Measurements from ENCODE around the gene SPATA46.
A peak's percentile ranks its signal among the peaks of the same experiment; 100 is the strongest.
"Not testable (repeated sequence)": the region's sequence is repeated elsewhere in the genome, so short reads cannot be mapped to it uniquely, and the experiment has no call there.

The SPATA46 gene

GRCh38 chr1:162357681-162358266, 18.9 kb downstream of the SPATA46 start:
- no peak for DNase-seq

- DNase-seq, result no peak
Measured at GRCh38 chr1:162353702-162354101, 23.0 kb downstream of the SPATA46 start.

GRCh38 chr1:162353078-162353477, 23.6 kb downstream of the SPATA46 start:
- no peak for DNase-seq

- not testable (repeated sequence) for DNase-seq
Measured at GRCh38 chr1:162351874-162352273, 24.8 kb downstream of the SPATA46 start.

- no peak for DNase-seq
Measured at GRCh38 chr1:162351246-162351842, 25.3 kb downstream of the SPATA46 start.

- peak; percentile 39 for DNase-seq
Measured at GRCh38 chr1:162349635-162350330, 26.9 kb downstream of the SPATA46 start.

- no peak for DNase-seq
Measured at GRCh38 chr1:162347281-162347680, 29.4 kb downstream of the SPATA46 start.

GRCh38 chr1:162343470-162343869, 33.2 kb downstream of the SPATA46 start:
- DNase-seq, result no peak

GRCh38 chr1:162342452-162342983, 34.1 kb downstream of the SPATA46 start:
- DNase-seq, result no peak

- DNase-seq, result no peak
Measured at GRCh38 chr1:162336621-162337285, 39.9 kb downstream of the SPATA46 start.

- no peak for DNase-seq
Measured at GRCh38 chr1:162335126-162335525, 41.5 kb downstream of the SPATA46 start.

- DNase-seq, result no peak
Measured at GRCh38 chr1:162333991-162334390, 42.7 kb downstream of the SPATA46 start.

- no peak for DNase-seq
Measured at GRCh38 chr1:162329826-162330225, 46.8 kb downstream of the SPATA46 start.

- no peak for DNase-seq
Measured at GRCh38 chr1:162328512-162328911, 48.1 kb downstream of the SPATA46 start.

GRCh38 chr1:162327788-162328165, 48.9 kb downstream of the SPATA46 start:
- DNase-seq, result no peak

GRCh38 chr1:162327144-162327787, 49.4 kb downstream of the SPATA46 start:
- no peak for DNase-seq

GRCh38 chr1:162326559-162326958, 50.1 kb downstream of the SPATA46 start:
- DNase-seq, result no peak

- DNase-seq, result no peak
Measured at GRCh38 chr1:162324396-162324795, 52.3 kb downstream of the SPATA46 start.
